ENCODE results near the gene RCOR1. TPM values are rescaled to one million over a fixed set of nuclear protein-coding genes. Genes with fewer than 3 reads are reported as not detected.
A peak's percentile ranks its signal among the peaks of the same experiment; 100 is the strongest.

The RCOR1 gene
- total and polyA plus RNA-seq, 2 of the 8 experiments (the other 6 are each of a cell fraction or from before 2014, with no cell fraction given): 12.3 to 26.3 TPM

DNA sequence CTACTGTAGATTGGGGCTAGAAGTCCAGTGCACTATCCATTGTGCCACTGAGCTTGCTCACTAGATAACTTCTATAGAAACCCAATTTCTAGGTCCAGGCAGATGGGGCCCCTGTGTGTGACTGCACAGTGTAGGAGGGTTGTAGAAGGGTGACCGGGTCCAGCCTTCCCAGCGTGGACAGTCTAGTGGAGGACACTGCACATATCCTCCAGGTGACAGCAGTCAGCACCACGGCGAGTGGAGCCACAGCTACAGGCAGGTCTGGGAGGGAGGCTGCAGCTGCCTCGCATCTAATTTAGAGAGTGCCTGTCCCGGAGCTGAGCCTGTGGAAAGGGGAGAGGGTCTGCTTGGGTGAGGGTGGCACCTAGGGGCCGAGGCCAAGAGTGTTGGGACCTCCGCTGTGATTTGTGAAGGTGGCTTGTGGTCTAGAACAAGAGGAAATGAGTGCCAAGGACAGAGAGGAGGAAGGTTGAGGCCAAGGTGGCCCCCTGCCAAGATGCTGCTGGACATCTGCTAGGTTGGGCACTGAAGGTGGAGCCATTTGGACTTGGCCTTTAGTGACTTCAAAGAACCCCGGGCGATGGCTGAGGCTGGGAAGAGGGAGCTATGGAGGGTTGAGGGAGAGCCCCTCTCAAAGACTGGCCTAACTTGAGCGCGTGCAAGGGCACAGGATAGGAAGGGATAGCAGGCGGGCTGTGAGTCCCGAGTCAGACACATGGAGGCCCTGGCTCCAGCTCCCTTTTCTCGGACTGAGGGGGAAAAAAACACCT, 138.8 kb downstream of the RCOR1 start:
- no peak overlapping the region for H2BK120ac ChIP-seq (replicated peaks; ENCODE audit: low read depth, low read length)
- H4K91ac ChIP-seq (replicated peaks; ENCODE audit: insufficient read length, low read length): no peak overlapping the region
- CTCF ChIA-PET (ENCODE audit: partially characterized antibody): interaction anchor here (0.7 to 3.8 kb wide), 14 partner anchors 10 to 351 kb away, joined by 3 to 19 read pairs (median 4); no protein-coding TSS in a partner anchor
- H2BK12ac ChIP-seq (ENCODE audit: low read depth, low read length): no peak overlapping the region
- no peak overlapping the region for H3K14ac ChIP-seq (ENCODE audit: insufficient read length)
- H3K36me3 ChIP-seq (ENCODE audit: control insufficient read depth in 2 of 4, insufficient read depth in 4 of 4, low read length in 3 of 4): peaks cover 3 to 30% (median 13%) of the 10 kb centered on the region in 4 experiments; a peak in 5 of 8 replicates
- 0 out of 2 replicates have a peak, but pooled peaks cover 2% of the 10 kb centered on the region for H3K79me1 ChIP-seq (ENCODE audit: low read depth, low read length)
- no peak overlapping the region for H2BK20ac ChIP-seq (ENCODE audit: low read length)
- H3K9me3 ChIP-seq (ENCODE audit: insufficient read depth in 2 of 2, low read depth in 1 of 2, low read length in 1 of 2): no peaks in the 10 kb centered on the region
- no peaks in the 10 kb centered on the region for H3K79me2 ChIP-seq (ENCODE audit: control insufficient read depth in 1 of 2, insufficient read depth in 2 of 2, low read length in 2 of 2)
- WGBS, 2 experiments (ENCODE audit: extremely low coverage in 1 of 2, insufficient coverage in 1 of 2, insufficient read length in 1 of 2, insufficient replicate concordance in 2 of 2, low coverage in 1 of 2, low lambda C conversion rate in 2 of 2, missing lambda C conversion rate in 1 of 2): 89% methylated on average over 15 of the region's 15 CpGs; no CpG with 5 or more reads in 1 of the 2 experiments
- DNase-seq (ENCODE audit: low read depth in 1 of 2, low spot score in 2 of 2) (no peak), FAIRE-seq (no peak)
- H3K4ac ChIP-seq (replicated peaks; ENCODE audit: insufficient read length, low read depth, low read length): no peak overlapping the region
- no peak overlapping the region; a peak in 1 of 7 replicates for H3K9ac ChIP-seq (replicated peaks in 1 of 4; ENCODE audit: extremely low read depth in 1 of 4, low read depth in 3 of 4, low read length in 3 of 4)
- no peak overlapping the region for H2AFZ ChIP-seq (ENCODE audit: low read length)
- H4K5ac ChIP-seq (ENCODE audit: insufficient read length, low read depth, low read length): no peak overlapping the region
- H3K27me3 ChIP-seq (replicated peaks in 1 of 4; ENCODE audit: control insufficient read depth in 3 of 4, extremely low read depth in 1 of 4, insufficient read depth in 3 of 4, low read length in 3 of 4): no peaks in the 10 kb centered on the region
- no peak overlapping the region for H3K23ac ChIP-seq (ENCODE audit: insufficient read length)
- no peaks in the 10 kb centered on the region for H3K23me2 ChIP-seq (ENCODE audit: low read depth, low read length)
- TF ChIP-seq RNF2 (IDR thresholded peaks at IDR 0.05; ENCODE audit: borderline replicate concordance, low read depth, low read length, missing control alignments, poor library complexity, severe bottlenecking) (no peak), RAD21 (IDR thresholded peaks at IDR 0.05 in 1 of 2, conservative IDR thresholded peaks at IDR 0.05 in 1 of 2; ENCODE audit: low read depth in 2 of 2, low read length in 2 of 2) (peak in 1 of 2 experiments; percentile 10; a peak in 1 of 4 replicates)
- H4K8ac ChIP-seq (ENCODE audit: extremely low read depth, insufficient read depth, low read length): no peak overlapping the region
- H3K56ac ChIP-seq (replicated peaks; ENCODE audit: insufficient read length, low read depth, low read length): no peak overlapping the region
- no peak overlapping the region for H3K18ac ChIP-seq (ENCODE audit: extremely low read depth, low read length)
- no peak overlapping the region for H3K27ac ChIP-seq (ENCODE audit: low read depth, low read length)
- H3K4me2 ChIP-seq (ENCODE audit: insufficient read depth in 1 of 2, low read depth in 2 of 2, low read length in 2 of 2): no peak overlapping the region
- no peak overlapping the region for H2AK5ac ChIP-seq (ENCODE audit: low read depth, low read length)
- no peaks in the 10 kb centered on the region for H4K20me1 ChIP-seq (replicated peaks in 1 of 2; ENCODE audit: control insufficient read depth in 1 of 2, insufficient read depth in 2 of 2, low read length in 2 of 2)
- no peak overlapping the region for H2BK15ac ChIP-seq (ENCODE audit: low read length)
- peaks cover 0 to 4% (median 0%) of the 10 kb centered on the region in 4 experiments; a peak in 2 of 7 replicates for H3K4me1 ChIP-seq (replicated peaks in 1 of 4; ENCODE audit: control insufficient read depth in 3 of 4, insufficient read depth in 4 of 4, low read length in 3 of 4)
- POLR2A ChIA-PET (ENCODE audit: partially characterized antibody): no interaction called here
- no peak overlapping the region for H2BK5ac ChIP-seq (ENCODE audit: low read depth, low read length)
- no peak overlapping the region for H3K4me3 ChIP-seq (ENCODE audit: extremely low read depth in 1 of 4, insufficient read depth in 2 of 4, low read depth in 3 of 4, low read length in 4 of 4)
